ENCODE data around the gene CORO2B.

Gene CORO2B

DNA sequence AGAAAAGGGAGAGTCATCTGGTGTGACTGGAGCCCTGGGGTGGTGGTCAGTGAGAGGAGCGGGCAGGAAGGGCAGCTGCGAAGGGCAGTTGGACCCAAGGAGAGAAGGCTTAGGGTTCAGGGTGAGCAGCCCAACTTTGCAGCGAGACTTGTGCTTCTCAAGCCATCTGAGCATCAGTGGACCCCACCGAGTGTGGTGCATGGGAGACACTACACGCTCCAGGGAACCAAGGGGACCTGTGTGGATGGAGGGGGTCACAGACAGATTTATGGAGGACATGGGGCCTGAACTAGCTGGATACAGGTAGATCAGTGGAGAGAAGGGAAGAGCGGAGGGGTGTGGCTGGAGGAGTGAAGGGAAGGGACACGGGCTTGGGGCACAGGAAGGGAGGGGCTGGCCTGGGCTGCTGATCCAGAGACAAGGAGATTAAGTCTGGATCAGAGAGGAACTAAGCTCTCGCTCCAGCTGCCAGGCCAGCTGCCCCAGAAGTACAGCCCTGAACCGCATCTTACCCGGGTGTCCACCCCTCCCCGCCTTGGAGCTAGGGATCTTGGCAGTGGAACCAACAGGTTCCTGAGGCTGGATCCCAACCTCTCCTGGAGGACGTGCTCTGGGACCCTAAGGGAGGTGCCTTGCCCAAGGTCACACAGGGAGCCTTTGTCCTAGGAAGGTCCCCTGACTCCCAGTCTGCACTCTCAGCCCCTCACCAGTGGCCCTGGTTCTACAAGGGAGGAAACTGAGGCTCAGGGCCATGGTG, 120.5 kb downstream of the CORO2B start:
- DNase-seq (ENCODE audit: low spot score) = peak; percentile 92

- peak; percentile 46 for DNase-seq (ENCODE audit: low spot score)
Measured at GRCh38 chr15:68699881-68700454, 121.2 kb downstream of the CORO2B start.

DNA sequence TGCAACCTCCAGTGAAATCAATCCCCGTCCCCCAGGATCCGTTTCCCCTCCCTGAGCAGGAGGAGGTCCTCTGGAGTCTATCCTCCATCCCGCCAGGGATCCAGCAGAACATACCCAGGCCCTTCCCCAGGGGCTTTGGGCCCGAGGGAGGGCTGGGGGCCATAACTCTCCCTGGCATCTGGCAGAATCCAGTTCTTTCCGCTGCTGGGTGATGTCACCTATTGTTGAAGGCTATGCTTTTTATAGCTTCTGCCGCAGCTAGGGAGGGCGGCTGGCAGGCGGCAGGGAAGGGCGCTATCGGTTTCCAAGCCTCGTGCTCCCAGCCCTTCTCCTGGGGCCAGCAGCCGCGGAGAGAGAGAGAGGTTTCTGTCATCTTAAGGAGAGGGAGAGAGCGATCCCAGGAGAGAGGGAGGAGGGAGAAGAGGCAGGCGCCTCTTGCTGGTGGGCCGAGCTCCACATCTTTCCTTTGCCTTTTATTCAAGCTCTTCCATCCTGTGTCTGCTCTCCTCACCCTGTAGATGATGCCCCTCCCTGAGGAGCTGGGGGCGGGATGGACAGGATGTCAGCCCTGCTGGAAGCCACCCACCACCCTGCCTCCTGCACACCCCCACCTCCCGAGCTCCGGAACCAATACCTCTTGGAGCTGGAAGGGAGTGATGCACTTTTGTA, 121.8 kb downstream of the CORO2B start:
- peak; percentile 89 for DNase-seq (ENCODE audit: low spot score)

DNA sequence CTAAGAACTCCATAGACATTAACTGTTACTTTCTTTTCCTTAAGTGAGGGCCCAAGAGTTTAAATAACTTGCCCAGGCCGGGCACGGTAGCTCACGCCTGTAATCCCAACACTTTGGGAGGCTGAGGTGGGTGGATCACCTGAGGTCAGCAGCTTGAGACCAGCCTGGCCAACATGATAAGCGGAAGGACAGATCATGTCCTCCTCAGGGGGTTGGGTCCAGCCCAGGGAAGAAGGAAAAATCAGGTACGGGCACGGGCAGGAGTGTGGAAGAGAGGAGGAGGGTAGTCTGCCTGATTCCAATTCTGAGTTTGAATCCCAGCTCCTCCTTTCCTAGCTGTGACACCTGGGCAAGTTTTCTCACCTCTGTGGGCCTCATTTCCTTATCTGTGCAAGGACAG, 123.1 kb downstream of the CORO2B start:
- DNase-seq (ENCODE audit: low spot score) = no peak

DNA sequence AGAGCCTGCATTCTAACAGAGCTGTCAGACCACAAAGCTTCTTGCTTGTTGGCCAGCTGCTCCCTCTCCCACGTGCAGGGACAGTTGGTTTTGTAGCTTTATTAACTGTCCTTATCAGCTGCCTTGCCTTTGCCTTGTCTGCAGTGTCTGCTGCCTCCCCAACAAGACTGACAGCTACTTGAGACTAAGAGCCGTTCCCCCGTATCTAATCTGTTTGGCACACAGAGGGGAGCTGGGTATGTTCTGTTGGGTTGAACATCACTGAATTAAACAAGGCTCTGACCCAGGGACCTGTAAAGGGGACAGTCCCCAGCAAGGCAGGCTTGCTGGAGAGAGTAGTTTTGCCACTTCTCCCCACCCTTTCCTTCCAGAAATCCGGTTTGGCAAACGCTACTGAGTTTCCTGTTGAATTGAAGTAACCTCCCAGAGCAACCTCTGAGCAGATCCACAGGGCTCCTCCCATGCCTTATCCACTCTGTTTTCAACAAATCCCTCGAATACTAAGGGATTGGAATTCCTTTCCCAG, 125.8 kb downstream of the CORO2B start:
- DNase-seq (ENCODE audit: low spot score) = no peak

DNA sequence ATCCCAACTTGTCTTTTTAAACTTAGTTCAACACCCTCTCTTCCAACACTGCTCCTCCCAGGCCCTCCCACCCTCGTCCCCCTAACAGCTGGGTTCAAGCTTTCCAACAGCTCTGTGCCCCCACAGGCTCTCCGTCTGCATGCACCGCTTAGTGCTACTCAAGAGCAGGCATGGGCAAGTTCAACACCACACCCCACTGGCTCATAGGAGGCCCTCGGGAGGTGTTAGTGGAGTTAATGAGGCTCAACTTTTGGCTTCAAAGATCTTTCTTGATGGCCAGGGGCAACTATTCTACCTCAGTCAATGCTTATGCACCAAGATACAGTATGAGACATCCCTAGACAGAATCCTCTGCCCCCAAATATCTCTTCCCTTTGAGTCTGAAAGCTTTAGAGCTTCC, 127.5 kb downstream of the CORO2B start:
- no peak for DNase-seq (ENCODE audit: low spot score)

- DNase-seq (ENCODE audit: low spot score) = no peak
Measured at GRCh38 chr15:68706931-68707330, 128.1 kb downstream of the CORO2B start.

DNA sequence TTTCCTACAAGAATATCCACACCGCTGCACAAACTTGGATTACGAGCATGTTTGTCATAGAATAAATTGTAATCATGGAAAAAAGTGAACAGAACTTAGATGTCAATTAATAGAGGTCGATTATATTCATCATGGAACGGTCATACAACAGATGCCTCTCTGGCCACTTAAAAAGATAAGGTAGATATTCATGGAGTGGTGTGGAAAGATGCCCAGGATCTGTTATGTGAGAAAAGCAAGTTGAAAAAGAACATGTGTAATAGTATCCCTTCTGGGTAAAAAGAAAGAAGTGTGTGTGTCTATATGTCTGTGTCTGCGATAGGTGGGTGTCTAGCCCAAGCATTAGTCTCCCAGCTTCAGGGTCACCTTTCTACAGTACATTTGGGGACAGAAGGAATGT, 128.6 kb downstream of the CORO2B start:
- DNase-seq (ENCODE audit: low spot score) = no peak

DNA sequence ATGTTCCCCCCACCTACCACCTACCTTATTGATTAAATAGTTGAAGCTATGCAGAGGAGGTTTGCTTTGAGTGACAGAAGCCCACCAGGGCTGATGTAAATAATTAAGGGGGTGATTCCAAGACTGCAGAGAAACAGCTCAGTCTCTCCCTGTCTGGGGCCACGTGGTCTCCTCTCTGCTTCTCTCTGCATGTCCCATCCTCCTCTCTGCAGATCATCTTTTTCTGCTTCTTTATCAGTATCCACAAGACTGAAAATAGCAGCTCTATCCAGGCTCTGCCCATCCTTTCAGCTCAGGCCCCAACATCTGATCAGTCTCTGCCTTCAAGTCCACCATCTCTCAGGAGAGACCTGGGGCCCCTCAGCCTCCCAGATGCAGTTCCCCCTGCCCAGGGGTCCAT, 131.1 kb downstream of the CORO2B start:
- no peak for DNase-seq (ENCODE audit: low spot score)

- DNase-seq (ENCODE audit: low spot score) = no peak
Measured at GRCh38 chr15:68710536-68710935, 131.7 kb downstream of the CORO2B start.

- no peak for DNase-seq (ENCODE audit: low spot score)
Measured at GRCh38 chr15:68711406-68711805, 132.6 kb downstream of the CORO2B start.

DNA sequence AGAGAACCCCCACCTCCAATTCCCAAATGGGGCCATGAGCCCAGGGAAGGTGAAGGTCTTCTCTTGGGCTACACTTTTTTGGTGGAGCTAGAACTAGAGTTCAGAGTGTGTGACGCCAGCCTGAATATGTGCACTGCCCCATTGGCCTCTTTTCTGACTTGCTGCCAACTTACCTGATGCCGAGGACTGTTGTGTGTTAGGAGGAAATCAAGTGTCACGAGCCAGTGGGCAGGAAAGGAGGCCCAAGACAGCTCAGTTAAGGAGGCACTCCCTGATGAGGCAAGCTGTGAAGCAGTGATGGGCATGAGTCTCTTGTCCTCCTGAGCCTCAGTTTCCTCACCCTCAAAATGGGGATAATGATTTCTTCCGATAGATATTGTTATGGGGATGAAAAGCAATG, 134.1 kb downstream of the CORO2B start:
- no peak for DNase-seq (ENCODE audit: low spot score)

DNA sequence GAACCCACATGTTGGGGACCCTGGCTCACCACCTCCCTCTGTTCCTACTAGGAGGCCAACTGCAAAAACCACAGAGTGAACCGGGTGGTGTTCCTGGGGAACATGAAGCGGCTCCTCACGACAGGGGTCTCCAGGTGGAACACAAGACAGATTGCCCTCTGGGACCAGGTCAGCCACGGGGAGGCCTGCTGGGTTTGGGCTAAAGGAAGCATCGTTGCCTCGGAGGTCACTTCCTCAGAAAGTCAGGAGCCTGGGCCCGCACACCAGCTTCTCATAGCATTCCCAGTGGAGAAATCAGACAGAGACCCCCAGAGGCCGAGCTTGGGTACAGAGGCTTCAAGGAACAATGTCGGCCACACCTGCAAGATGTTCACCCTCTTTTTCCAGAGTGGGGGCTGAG, 135.1 kb downstream of the CORO2B start:
- no peak for DNase-seq (ENCODE audit: low spot score)

GRCh38 chr15:68715111-68715510, 136.3 kb downstream of the CORO2B start:
- DNase-seq (ENCODE audit: low spot score) = no peak

- no peak for DNase-seq (ENCODE audit: low spot score)
Measured at GRCh38 chr15:68717951-68718350, 139.2 kb downstream of the CORO2B start.

DNA sequence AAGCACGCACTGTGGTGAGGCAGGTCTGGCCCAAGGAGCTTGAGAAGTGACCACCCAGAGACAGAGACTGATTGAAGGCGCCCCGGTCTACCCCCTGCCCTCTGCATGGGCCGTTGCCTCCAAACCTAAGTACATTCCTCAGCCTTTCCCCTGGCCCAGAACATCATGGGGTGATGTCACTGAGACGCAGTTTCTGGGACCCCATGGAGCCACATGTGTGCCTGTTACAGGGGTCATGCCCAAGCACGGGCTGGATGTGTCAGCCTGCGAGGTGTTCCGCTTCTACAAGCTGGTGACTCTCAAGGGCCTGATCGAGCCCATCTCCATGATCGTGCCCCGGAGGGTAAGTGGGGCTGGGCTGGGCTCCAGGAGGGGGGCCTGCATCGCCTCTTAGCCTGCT, 139.7 kb downstream of the CORO2B start:
- DNase-seq (ENCODE audit: low spot score) = no peak

GRCh38 chr15:68719051-68719450, 140.3 kb downstream of the CORO2B start:
- DNase-seq (ENCODE audit: low spot score) = no peak

DNA sequence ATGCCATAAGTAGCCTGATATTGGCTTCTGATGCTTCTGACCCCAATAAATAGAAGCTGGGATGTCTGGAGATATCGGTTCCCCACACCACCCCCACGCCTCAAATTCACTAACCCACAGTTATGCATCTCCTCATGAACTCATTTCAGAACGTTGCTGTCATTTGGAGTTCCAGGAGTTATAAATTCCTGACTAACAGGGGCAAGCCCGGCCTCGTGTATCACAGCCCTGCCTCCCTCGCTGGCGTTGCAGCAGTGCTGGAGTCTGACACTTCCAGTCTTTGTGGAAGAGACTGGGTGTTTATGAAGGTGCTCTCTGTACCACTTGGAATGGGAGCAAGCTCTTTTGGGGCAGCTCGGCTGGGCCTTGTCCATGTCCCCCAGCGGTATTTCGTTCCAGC, 140.9 kb downstream of the CORO2B start:
- DNase-seq (ENCODE audit: low spot score) = no peak

DNA sequence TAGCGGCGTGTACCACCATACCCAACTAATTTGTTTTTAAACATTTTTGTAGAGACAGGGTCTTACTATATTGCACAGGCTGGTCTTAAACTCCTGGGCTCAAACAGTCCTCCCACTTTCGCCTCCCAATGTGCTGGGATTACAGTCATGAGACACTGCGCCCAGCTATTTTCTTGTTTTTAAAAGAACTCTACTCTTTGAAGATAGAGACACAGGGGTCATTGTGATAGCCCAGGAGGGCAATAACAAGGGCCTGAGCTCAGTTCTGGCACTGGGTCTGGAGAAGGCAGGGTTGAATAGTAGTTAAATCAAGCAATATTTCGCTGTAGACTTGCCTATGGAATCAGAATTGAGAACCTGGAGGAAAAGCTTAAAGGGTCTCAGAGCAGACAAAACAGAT, 143.1 kb downstream of the CORO2B start:
- no peak for DNase-seq (ENCODE audit: low spot score)

DNA sequence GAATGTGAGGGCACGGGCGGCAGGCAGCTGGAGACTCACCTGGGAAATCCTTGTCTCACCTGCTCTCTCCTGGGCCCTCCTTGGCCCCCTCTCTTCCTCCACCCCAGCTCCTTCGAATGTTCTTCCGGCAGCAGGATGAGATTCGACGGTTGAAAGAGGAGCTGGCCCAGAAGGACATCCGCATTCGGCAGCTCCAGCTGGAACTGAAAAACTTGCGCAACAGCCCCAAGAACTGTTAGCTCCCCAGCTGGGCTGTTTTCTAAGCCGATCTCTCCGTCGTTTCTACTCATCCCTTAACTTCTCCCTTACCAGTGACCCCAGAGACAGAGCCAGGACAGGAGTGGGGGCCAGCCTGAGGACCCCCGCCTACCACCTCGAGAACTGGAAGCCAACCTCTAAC, 146.9 kb downstream of the CORO2B start:
- DNase-seq (ENCODE audit: low spot score) = no peak

DNA sequence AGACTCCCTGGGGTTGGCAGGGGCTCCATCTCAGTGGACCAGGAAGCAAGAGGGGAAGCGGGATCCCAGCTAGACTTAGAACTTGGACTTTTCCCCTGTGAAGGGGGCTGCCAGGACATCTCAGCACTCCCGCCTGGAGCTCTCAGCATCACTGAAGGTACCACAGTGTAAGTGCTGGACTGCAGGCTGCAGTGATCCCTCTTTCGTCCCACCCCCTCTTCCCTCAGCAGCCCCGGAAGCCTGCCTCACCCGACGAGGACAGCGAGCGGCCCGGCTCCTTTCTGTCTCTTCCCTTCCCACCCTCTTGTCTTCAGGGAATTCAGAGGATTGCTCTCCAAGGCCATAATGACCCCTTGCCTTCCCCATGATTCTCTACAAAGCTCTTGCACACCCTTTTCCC, 147.5 kb downstream of the CORO2B start:
- no peak for DNase-seq (ENCODE audit: low spot score)

- DNase-seq (ENCODE audit: low spot score) = no peak
Measured at GRCh38 chr15:68729789-68730411, 151.1 kb downstream of the CORO2B start.

GRCh38 chr15:68730471-68730919, 151.7 kb downstream of the CORO2B start:
- DNase-seq (ENCODE audit: low spot score) = peak; percentile 59
